Epidermal melanocyte (primary cell): Measurements from ENCODE around the gene ENOSF1.

Experiments used
- DNase-seq: peaks from one replicate; pipeline ENCODE4 v3.0.0; 2011; ENCODE audit warnings: low spot score; ENCODE audit not compliant: insufficient read length

The ENOSF1 gene

DNA sequence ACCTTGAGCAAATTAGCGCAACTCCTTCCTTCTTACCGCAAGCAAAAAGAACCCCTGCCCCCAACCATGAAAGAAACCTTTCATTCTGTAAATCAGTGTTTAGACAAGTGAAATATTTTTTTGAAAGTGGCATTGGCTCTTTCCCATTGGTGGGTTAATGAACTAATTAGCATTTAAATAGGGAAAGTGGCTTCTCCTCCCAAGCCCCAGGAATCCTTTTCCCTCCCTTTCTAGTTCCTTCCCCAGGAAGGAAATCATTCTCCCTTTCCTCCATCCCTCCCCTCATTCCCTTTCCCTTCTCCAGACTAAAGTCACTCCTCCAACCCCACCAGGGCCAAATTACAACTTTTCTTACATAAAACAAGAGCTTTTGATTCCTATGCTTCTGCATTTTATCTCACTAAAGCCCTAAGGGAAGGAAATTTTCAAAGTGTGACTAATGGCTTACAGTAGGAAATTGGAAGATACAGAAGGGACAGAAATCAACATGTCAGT is 77.8 kb downstream of the ENOSF1 start:
- DNase-seq, result peak; percentile 23

GRCh38 chr18:631560-631959 is 80.9 kb downstream of the ENOSF1 start:
- DNase-seq, result no peak

DNA sequence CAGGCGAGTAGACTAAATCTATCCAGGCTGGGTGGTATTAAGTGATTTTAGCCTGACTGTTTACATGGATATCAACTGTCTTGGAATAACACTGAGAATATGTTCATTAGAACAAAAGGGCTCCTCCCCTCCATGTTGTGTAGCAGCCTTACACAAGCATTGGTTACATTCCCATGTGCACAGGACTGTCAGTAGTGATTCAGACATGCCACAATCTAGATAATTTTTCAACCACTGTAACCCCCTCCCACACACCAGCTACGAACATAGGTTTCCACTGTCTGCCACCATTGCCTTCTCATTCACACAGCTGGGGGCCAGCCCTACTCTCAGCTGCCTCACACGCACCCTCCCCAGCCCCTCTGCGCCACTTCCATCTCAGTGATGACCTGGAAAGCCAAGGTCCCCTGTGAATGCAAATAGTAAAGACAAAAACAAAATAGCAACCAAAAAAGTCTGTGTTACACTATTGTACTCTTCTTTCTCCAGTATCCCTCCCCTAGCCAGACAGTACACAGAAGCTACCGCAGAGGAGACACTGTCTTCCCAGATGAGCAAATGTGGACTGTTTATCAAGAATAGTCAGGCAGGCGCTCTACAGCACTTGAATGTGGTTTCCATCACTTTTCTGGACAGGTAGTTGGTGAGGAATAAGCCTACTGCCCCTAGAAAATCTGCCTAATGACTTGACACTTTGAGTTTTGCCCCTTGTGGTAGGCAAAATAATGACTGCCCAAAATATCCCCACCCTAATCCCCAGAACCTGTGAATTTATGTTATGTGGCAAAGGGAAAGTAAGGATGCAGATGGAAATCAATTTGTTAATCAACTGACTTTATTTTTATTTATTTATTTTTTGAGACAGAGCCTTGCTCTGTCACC is 82.9 kb downstream of the ENOSF1 start:
- DNase-seq, result no peak

GRCh38 chr18:627231-627630 is 85.2 kb downstream of the ENOSF1 start:
- DNase-seq, result no peak

- DNase-seq, result no peak
Measured at GRCh38 chr18:623761-624620, 88.4 kb downstream of the ENOSF1 start.

- DNase-seq, result no peak
Measured at GRCh38 chr18:622289-622688, 90.1 kb downstream of the ENOSF1 start.

GRCh38 chr18:621291-622043 is 91.0 kb downstream of the ENOSF1 start:
- no peak for DNase-seq
